SU-DHL-6 (cell line): Measurements from ENCODE around the gene EXOC2.

ENCODE experiments used
- H2AFZ ChIP-seq: fragments of 200-600 bp; sonication (generic); 2 replicates; pipeline ENCODE4 v1.6.1; 2014; ENCODE audit warnings: low read depth, mild to moderate bottlenecking, moderate library complexity, mixed read lengths, antibody characterized with exemption, low read length; ENCODE audit not compliant: severe bottlenecking
- H3F3A ChIP-seq: fragments of 200-600 bp; shearing (Covaris generic); 2 replicates; pipeline ENCODE4 v1.6.0; 2016; ENCODE audit warnings: antibody characterized with exemption, mild to moderate bottlenecking; ENCODE audit not compliant: insufficient read depth
- H3K27ac ChIP-seq: fragments of 200-600 bp; sonication (generic); 2 replicates; pipeline ENCODE4 v1.5.1; 2016; ENCODE audit warnings: low read depth, mild to moderate bottlenecking, low read length, moderate library complexity, mixed read lengths
- H3K27me3 ChIP-seq: fragments of 200-600 bp; sonication (generic), shearing (Covaris generic); 2 replicates; pipeline ENCODE4 v1.6.0; 2014; ENCODE audit warnings: mild to moderate bottlenecking, low read length
- H3K36me3 ChIP-seq: fragments of 200-600 bp; sonication (generic); 2 replicates; pipeline ENCODE4 v1.6.1; 2014; ENCODE audit warnings: mild to moderate bottlenecking, low read length, mixed read lengths
- H3K4me2 ChIP-seq: fragments of 300-600, 200-600 bp; shearing (Covaris generic), sonication (generic); 2 replicates; pipeline ENCODE4 v1.6.0; 2014; ENCODE audit warnings: low read length, low read depth, mild to moderate bottlenecking; ENCODE audit not compliant: poor library complexity, severe bottlenecking
- H3K4me3 ChIP-seq: fragments of 200-600 bp; sonication (generic); 2 replicates; pipeline ENCODE4 v1.5.1; 2014; ENCODE audit warnings: antibody characterized with exemption, low read length, mild to moderate bottlenecking, mixed read lengths; ENCODE audit not compliant: insufficient read depth, poor library complexity, severe bottlenecking
- H3K79me2 ChIP-seq: fragments of 200-600 bp; sonication (generic); 2 replicates; pipeline ENCODE4 v1.6.1; 2014; ENCODE audit warnings: mild to moderate bottlenecking, low read length, moderate library complexity; ENCODE audit not compliant: insufficient read depth
- H3K9ac ChIP-seq: fragments of 200-600 bp; sonication (generic); 2 replicates; pipeline ENCODE4 v1.7.0; 2014; ENCODE audit warnings: mild to moderate bottlenecking, low read length
- H3K9me2 ChIP-seq: fragments of 200-600 bp; sonication (generic); replicated peaks from 2 replicates; pipeline ENCODE4 v1.6.1; 2014; ENCODE audit warnings: low read length; ENCODE audit not compliant: insufficient read depth
- H3K9me3 ChIP-seq: fragments of 200-600 bp; sonication (generic); 2 replicates; pipeline ENCODE4 v1.6.1; 2014; ENCODE audit warnings: low read length, mixed read lengths; ENCODE audit not compliant: insufficient read depth
- H4K20me1 ChIP-seq: fragments of 200-600 bp; sonication (generic); 2 replicates; pipeline ENCODE4 v1.6.1; 2014; ENCODE audit warnings: low read depth, mild to moderate bottlenecking, antibody characterized with exemption, low read length, moderate library complexity, mixed read lengths
- CTCF ChIP-seq: fragments of 200-600 bp; sonication (generic); IDR thresholded peaks from one replicate; pipeline ENCODE4 v1.5.1; 2017; ENCODE audit warnings: antibody characterized with exemption, mild to moderate bottlenecking, low read length, moderate library complexity; ENCODE audit not compliant: insufficient read depth, poor library complexity, severe bottlenecking
- EZH2phosphoT487 ChIP-seq: fragments of 200-600 bp; sonication (generic), shearing (Covaris generic); conservative IDR thresholded peaks from 2 replicates; pipeline ENCODE4 v1.6.1; 2018; ENCODE audit warnings: mild to moderate bottlenecking, antibody characterized with exemption, low read length, moderate library complexity, mixed read lengths

EXOC2 gene

DNA sequence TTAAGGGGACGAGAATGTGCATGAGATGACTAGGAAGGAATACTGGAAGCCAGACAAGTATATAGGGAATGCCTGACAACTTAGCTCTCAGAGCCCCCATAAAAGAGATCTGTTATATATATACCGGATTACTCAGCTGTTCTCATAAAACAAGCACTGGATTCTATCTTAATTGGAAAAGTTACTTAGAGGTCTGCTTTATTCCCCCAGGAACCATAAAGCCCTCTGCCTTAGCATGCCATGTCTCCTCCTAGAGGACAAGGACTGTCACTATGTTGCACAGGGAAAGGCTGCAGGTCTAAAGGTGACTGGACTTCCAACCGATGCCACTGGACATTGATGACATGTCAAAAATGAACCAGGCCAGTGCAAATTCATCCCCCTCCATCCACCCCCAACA lies 6.4 kb downstream of the EXOC2 start:
- H3K36me3 ChIP-seq = no peaks in the 10 kb centered on the region
- H3F3A ChIP-seq = no peaks in the 10 kb centered on the region
- H3K9me3 ChIP-seq = no peaks in the 10 kb centered on the region
- peaks cover 17% of the 10 kb centered on the region for H4K20me1 ChIP-seq
- no peak overlapping the region for H3K9ac ChIP-seq
- H3K4me3 ChIP-seq = no peak overlapping the region
- H3K9me2 ChIP-seq = no peaks in the 10 kb centered on the region
- TF ChIP-seq CTCF (no peak), EZH2phosphoT487 (no peak)
- no peak overlapping the region for H3K4me2 ChIP-seq
- H2AFZ ChIP-seq = no peak overlapping the region
- H3K79me2 ChIP-seq = peaks cover 92% of the 10 kb centered on the region
- H3K27me3 ChIP-seq = no peaks in the 10 kb centered on the region
- H3K27ac ChIP-seq = no peak overlapping the region

DNA sequence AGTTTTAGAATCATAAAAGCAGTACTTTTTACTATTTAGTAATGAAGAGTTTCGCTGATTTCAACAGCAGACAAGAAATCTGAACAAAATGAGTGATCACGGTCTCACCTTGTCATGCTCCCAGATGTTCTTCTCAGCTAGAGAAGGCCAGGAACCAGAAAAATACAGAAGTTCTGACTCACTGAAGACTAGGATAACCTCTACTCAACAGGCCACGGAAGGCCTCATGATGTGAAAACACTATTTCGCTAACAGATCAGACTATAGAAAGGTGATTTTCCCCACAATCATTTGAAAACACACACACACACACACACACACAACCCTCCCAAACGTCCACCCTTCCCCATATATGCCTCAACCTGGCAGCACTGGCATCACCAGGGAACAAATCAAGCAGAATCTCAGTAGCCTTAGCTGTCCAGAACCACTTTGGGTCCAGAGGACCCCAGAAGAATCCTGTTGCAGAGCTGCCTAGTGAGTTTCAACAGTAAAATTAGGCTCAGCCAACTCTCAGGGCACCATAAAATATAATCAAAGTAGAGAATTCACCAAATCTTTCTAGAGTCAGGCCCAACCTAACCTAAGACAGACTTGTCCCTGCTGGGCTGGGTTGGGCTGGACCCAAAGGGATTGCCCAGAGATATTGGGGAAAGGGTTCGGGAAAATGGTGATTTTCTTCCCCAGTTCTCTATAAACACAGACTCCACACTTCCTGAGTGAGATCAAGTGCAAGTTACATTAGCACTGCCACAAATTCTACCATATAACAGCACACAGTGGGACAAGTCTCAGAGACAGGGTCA lies 7.9 kb downstream of the EXOC2 start:
- H3K27ac ChIP-seq = no peak overlapping the region
- peaks cover 92% of the 10 kb centered on the region for H3K79me2 ChIP-seq
- TF ChIP-seq EZH2phosphoT487 = no peak
- TF ChIP-seq CTCF = no peak
- peaks cover 11% of the 10 kb centered on the region for H4K20me1 ChIP-seq
- no peaks in the 10 kb centered on the region for H3K9me3 ChIP-seq
- no peak overlapping the region for H3K9ac ChIP-seq
- no peak overlapping the region for H3K4me2 ChIP-seq
- no peaks in the 10 kb centered on the region for H3K9me2 ChIP-seq
- no peak overlapping the region for H3K4me3 ChIP-seq
- no peaks in the 10 kb centered on the region for H3K36me3 ChIP-seq
- H2AFZ ChIP-seq = no peak overlapping the region
- no peaks in the 10 kb centered on the region for H3K27me3 ChIP-seq
- no peaks in the 10 kb centered on the region for H3F3A ChIP-seq

DNA sequence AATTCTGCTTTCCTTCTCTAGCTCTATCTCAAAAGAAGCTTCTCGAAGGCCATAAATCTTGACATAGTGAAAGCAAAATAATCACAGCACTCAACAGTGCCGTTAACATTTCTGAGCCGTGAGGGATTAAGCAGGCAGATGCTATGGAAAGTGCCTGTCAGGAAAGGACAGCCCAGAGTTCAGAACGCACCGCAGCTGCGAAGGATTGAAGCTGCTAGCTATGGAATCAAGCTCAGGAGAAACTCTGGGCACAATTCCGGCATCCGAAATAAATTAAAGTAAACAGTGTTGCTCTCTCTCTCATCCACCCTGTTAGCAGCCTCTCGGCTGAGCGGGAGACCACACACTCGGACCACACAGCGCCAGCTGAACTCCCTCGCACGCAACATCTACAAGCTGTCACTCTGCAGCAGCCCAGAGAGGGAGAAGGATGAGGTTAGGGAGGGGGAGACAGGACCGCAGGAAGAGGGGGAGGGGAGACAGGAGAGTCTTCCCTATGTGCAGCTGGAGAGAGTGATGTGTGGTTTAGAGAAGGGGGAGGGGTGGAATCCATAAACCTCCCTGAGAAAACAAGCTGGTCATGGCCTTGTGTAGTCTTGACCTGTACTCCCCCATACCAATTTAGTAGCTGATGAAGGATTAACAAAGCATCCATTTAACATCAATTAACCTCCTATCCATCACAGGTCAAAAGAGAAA lies 9.0 kb downstream of the EXOC2 start:
- Histone ChIP-seq H2AFZ (no peak overlapping the region), H4K20me1 (peaks cover 11% of the 10 kb centered on the region)
- TF ChIP-seq EZH2phosphoT487 (no peak), CTCF (no peak)

More for the DNA sequence above, 9.0 kb downstream of the EXOC2 start:
- Histone ChIP-seq H3K4me2 (no peak overlapping the region), H3F3A (no peaks in the 10 kb centered on the region), H3K4me3 (no peak overlapping the region), H3K36me3 (no peaks in the 10 kb centered on the region), H3K9me3 (no peaks in the 10 kb centered on the region), H3K27me3 (no peaks in the 10 kb centered on the region), H3K9ac (no peak overlapping the region), H3K79me2 (peaks cover 92% of the 10 kb centered on the region), H3K9me2 (no peaks in the 10 kb centered on the region), H3K27ac (no peak overlapping the region)
